Activated naive CD4-positive, alpha-beta T cell (primary cell): ENCODE data around the gene SMC4.

ENCODE experiments used
- DNase-seq, 4 experiments: peaks; one replicate each; lab custom pipeline; 2025; lab: John Stamatoyannopoulos, UW

Gene SMC4

DNA sequence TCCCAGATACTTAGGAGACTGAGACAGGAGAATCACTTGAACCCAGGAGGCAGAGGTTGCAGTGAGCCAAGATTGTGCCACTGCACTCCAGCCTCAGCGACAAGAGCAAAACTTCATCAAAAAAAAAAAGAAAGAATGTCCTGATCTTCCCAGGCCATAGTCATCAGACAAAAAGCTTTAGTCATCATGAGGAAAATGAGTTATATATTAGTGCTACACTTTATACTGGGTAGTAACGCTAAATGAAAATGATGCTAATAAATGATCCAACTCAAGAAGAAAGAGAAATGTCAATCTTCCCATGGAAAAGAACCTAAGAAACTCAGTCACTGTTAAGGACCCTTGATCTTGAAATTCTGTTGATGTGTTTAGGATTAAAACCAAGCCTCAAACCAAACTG is 76.4 kb downstream of the SMC4 start:
- no peak for DNase-seq

GRCh38 chr3:160477750-160478149 is 78.3 kb downstream of the SMC4 start:
- DNase-seq = no peak

DNA sequence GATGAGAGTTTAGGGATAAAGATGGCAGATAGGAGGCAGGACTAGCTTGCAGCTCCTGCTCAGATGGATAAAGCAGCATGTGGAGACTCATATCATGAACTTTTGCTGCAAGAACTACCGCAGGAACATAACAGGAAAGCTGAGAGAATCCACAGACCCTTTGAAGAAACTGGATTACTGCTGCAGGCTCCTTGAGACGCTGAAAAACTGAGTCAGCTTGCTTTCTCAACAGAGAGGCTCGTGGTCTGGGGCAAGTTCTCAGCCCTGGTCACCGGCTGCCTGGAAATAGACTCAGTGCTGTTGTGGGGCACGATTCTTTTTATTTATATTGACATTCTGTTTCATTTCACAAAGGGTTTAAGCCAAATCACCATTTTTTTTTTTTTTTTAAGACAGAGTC is 78.9 kb downstream of the SMC4 start:
- DNase-seq = no peak

GRCh38 chr3:160479376-160479775 is 79.9 kb downstream of the SMC4 start:
- DNase-seq = no peak

GRCh38 chr3:160480931-160481330 is 81.5 kb downstream of the SMC4 start:
- no peak for DNase-seq

- DNase-seq = no peak
Measured at GRCh38 chr3:160481856-160482255, 82.4 kb downstream of the SMC4 start.

GRCh38 chr3:160482796-160483195 is 83.3 kb downstream of the SMC4 start:
- no peak for DNase-seq
